Stimulated activated effector memory CD8-positive, alpha-beta T cell treated with anti-CD3 and anti-CD28 coated beads, Interleukin-12 subunit alpha, Interleukin-12 subunit beta, amount 100 ng/mL, for 72 hours (primary cell): Measurements from ENCODE around the gene GRIN1.
A peak's percentile ranks its signal among the peaks of the same experiment; 100 is the strongest.

Experiments used
- ATAC-seq: fragments of 150-1000 bp; cut with Tn5 transposase; 2 replicates; pipeline ENCODE4 v1.10.0; 2021
- DNase-seq, 2 donors: peaks; one replicate each; pipeline ENCODE4 v3.0.0; 2021 to 2022; ENCODE audit warnings: low spot score in 2 of 2
- H3K27ac Mint-ChIP-seq: one replicate; pipeline ENCODE4 v1.8.0; 2022; ENCODE audit warnings: mild to moderate bottlenecking, mixed read lengths
- H3K36me3 Mint-ChIP-seq: one replicate; pipeline ENCODE4 v1.8.0; 2022; ENCODE audit warnings: mild to moderate bottlenecking, mixed read lengths
- H3K4me1 Mint-ChIP-seq: one replicate; pipeline ENCODE4 v1.8.0; 2022; ENCODE audit warnings: mixed read lengths
- H3K4me3 Mint-ChIP-seq: one replicate; pipeline ENCODE4 v1.8.0; 2022; ENCODE audit warnings: mild to moderate bottlenecking, mixed read lengths
- H3K9me3 Mint-ChIP-seq: one replicate; pipeline ENCODE4 v1.8.0; 2022; ENCODE audit warnings: mixed read lengths

The GRIN1 gene

GRCh38 chr9:137109250-137110146 is 29.5 kb upstream of the GRIN1 start:
- DNase-seq (no peak), ATAC-seq (no peak)
- Mint-ChIP-seq H3K9me3 (no peaks in the 10 kb centered on the region), H3K4me3 (no peak overlapping the region), H3K4me1 (peaks cover 14% of the 10 kb centered on the region), H3K27ac (no peak overlapping the region), H3K36me3 (peaks cover 40% of the 10 kb centered on the region)

- DNase-seq = no peak
- H3K4me3 Mint-ChIP-seq = no peak overlapping the region
These were observed 28.6 kb upstream of the GRIN1 start for GRCh38 chr9:137110147-137110910.

GRCh38 chr9:137110911-137111787 is 27.8 kb upstream of the GRIN1 start:
- H3K36me3 Mint-ChIP-seq = peaks cover 40% of the 10 kb centered on the region
- H3K4me1 Mint-ChIP-seq = peaks cover 14% of the 10 kb centered on the region
- DNase-seq (no peak), ATAC-seq (no peak)
- H3K27ac Mint-ChIP-seq = peak overlapping the region; percentile 75
- no peaks in the 10 kb centered on the region for H3K9me3 Mint-ChIP-seq
- H3K4me3 Mint-ChIP-seq = no peak overlapping the region

More at GRCh38 chr9:137110147-137110910, 28.6 kb upstream of the GRIN1 start:
- H3K36me3 Mint-ChIP-seq = peaks cover 40% of the 10 kb centered on the region
- peaks cover 14% of the 10 kb centered on the region for H3K4me1 Mint-ChIP-seq
- peak overlapping the region; percentile 75 for H3K27ac Mint-ChIP-seq
- H3K9me3 Mint-ChIP-seq = no peaks in the 10 kb centered on the region
- no peak for ATAC-seq

- H3K4me1 Mint-ChIP-seq = peaks cover 14% of the 10 kb centered on the region
- H3K9me3 Mint-ChIP-seq = no peaks in the 10 kb centered on the region
- no peak overlapping the region for H3K27ac Mint-ChIP-seq
- DNase-seq (no peak), ATAC-seq (no peak)
- H3K4me3 Mint-ChIP-seq = no peak overlapping the region
- peaks cover 40% of the 10 kb centered on the region for H3K36me3 Mint-ChIP-seq
These were observed 27.0 kb upstream of the GRIN1 start for GRCh38 chr9:137111788-137112563.

- Mint-ChIP-seq H3K9me3 (no peaks in the 10 kb centered on the region), H3K36me3 (peaks cover 39% of the 10 kb centered on the region), H3K27ac (peak overlapping the region; percentile 48), H3K4me1 (peaks cover 14% of the 10 kb centered on the region), H3K4me3 (peak overlapping the region; percentile 65)
- DNase-seq = no peak
- ATAC-seq = no peak
These were observed 26.2 kb upstream of the GRIN1 start for GRCh38 chr9:137112564-137113384.

GRCh38 chr9:137113385-137114159 is 25.4 kb upstream of the GRIN1 start:
- H3K4me3 Mint-ChIP-seq = peak overlapping the region; percentile 65
- H3K9me3 Mint-ChIP-seq = no peaks in the 10 kb centered on the region
- H3K36me3 Mint-ChIP-seq = peaks cover 31% of the 10 kb centered on the region
- H3K4me1 Mint-ChIP-seq = peaks cover 14% of the 10 kb centered on the region
- DNase-seq (no peak), ATAC-seq (peak; percentile 64)
- H3K27ac Mint-ChIP-seq = peak overlapping the region; percentile 48

- no peak for DNase-seq
- Mint-ChIP-seq H3K27ac (no peak overlapping the region), H3K36me3 (peaks cover 25% of the 10 kb centered on the region), H3K9me3 (no peaks in the 10 kb centered on the region), H3K4me3 (peak overlapping the region; percentile 65), H3K4me1 (peaks cover 18% of the 10 kb centered on the region)
- ATAC-seq = peak; percentile 31
These were observed 24.7 kb upstream of the GRIN1 start for GRCh38 chr9:137114220-137114612.

GRCh38 chr9:137114613-137115393 is 24.2 kb upstream of the GRIN1 start, which contains the start of gene DPP7:
Gene DPP7 (minus strand): TSS chr9:137114733. CDS start chr9:137114713, 20 bp downstream.
- Mint-ChIP-seq H3K4me3 (peak within 1 kb of the TSS; percentile 65), H3K9me3 (no peaks in the 10 kb centered on the region), H3K4me1 (peaks cover 19% of the 10 kb centered on the region), H3K36me3 (peaks cover 19% of the 10 kb centered on the region), H3K27ac (peak within 1 kb of the TSS; percentile 48)
- peak; percentile 92 for ATAC-seq
- peak; percentile 79 to 89 for DNase-seq

GRCh38 chr9:137115394-137116026 is 23.4 kb upstream of the GRIN1 start:
- no peaks in the 10 kb centered on the region for H3K9me3 Mint-ChIP-seq
- ATAC-seq (no peak), DNase-seq (no peak)
- no peak overlapping the region for H3K27ac Mint-ChIP-seq
- H3K4me3 Mint-ChIP-seq = peak overlapping the region; percentile 65
- H3K36me3 Mint-ChIP-seq = peaks cover 16% of the 10 kb centered on the region
- peaks cover 19% of the 10 kb centered on the region for H3K4me1 Mint-ChIP-seq

GRCh38 chr9:137116027-137116507 is 22.9 kb upstream of the GRIN1 start:
- Mint-ChIP-seq H3K36me3 (peaks cover 11% of the 10 kb centered on the region), H3K27ac (no peak overlapping the region), H3K4me1 (peaks cover 14% of the 10 kb centered on the region), H3K4me3 (peak overlapping the region; percentile 65), H3K9me3 (no peaks in the 10 kb centered on the region)
- no peak for DNase-seq
- no peak for ATAC-seq

GRCh38 chr9:137116728-137117127 is 22.2 kb upstream of the GRIN1 start:
- Mint-ChIP-seq H3K36me3 (peaks cover 4% of the 10 kb centered on the region), H3K4me3 (no peak overlapping the region), H3K4me1 (peaks cover 14% of the 10 kb centered on the region), H3K9me3 (no peaks in the 10 kb centered on the region), H3K27ac (no peak overlapping the region)
- ATAC-seq = no peak
- no peak for DNase-seq

GRCh38 chr9:137117269-137117731 is 21.7 kb upstream of the GRIN1 start:
- ATAC-seq (no peak), DNase-seq (no peak)
- Mint-ChIP-seq H3K27ac (no peak overlapping the region), H3K4me3 (no peak overlapping the region), H3K4me1 (peaks cover 20% of the 10 kb centered on the region), H3K9me3 (no peaks in the 10 kb centered on the region), H3K36me3 (no peaks in the 10 kb centered on the region)
